T-helper 2 cell treated with Interferon-gamma antibody and Interleukin-4, amounts not matched to agents 100 ng/mL and 5 ng/mL, for 36 hours (primary cell): ENCODE measurements around the gene DRD3. TPM values are rescaled to one million over a fixed set of nuclear protein-coding genes. Genes with fewer than 3 reads are reported as not detected.

ENCODE experiments used
- intact Hi-C: fragments of 100-400 bp; cut with micrococcal nuclease; formaldehyde crosslinking; loops from one replicate; pipeline ENCODE4 v1.15.1; 2023
- total RNA-seq: library from RNA; stranded (reverse); gene quantifications from 2 replicates; pipeline ENCODE4 v1.2.3, GENCODE V29; 2022

DRD3 gene
- total RNA-seq, 1 donor from 2014 or later: not detected

DNA sequence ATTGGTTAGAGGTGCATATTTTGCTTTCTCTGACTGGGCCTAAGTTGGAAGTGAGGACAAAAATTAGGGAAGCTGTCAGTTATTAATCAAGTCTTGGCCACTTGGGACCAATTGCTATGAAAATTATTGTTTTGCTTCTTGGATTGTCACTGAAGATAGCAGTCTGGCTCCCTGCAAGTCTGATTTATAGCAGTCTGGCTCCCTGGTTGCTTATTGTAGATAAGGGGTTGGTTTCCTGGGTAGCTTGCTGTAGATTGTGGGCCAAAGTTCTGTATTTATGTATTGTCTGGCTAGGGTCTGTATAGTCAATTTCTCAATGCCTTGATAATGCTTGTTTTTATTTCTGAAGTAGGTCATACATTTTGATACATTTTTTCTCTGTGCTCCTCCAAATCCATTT, 13.3 kb upstream of the DRD3 start:
- intact Hi-C loops: no loop called here

DNA sequence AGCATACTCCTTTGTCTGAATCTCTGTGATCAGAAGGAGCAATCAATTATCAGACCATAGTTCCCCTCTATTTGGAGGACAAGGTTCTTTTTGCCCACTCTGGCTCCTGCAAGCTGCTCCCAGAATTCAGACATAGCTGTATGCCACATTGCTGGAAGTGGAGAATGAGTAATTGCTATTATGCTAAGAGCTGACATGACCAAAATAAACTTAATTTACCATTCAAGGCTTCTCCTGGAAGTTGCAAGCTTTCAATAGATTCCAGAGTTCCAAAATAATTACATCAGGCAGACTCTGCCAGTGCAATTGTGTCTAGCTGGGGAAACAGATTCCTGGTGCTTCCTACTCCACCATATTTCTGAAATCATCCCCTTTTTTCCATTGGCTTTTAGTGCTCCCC, 7.6 kb upstream of the DRD3 start:
- intact Hi-C loops: no loop called here

- intact Hi-C loops: no loop called here
These were observed 723 bp upstream of the DRD3 start for GRCh38 chr3:114179575-114179974.

DNA sequence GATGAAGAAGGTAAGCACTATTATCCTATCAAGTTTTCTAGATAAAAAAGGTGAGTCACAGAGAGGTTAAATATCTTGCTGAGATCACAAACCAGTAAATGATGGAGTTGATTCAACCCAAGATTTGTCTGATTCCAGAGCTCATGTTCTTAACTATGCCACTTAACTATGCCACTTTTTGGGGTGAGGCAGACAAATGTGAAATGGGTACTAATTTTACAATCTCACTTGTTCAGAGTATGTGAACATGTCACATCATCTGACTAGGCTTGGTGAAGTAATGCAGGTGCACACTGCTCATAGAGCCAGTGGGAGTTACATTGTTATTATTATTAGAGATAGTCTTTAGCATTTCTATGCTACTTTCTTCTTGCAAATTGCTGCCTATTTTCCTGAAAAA, 2.0 kb downstream of the DRD3 start:
- intact Hi-C loops: no loop called here

GRCh38 chr3:114176487-114176886, 2.4 kb downstream of the DRD3 start:
- intact Hi-C loops: no loop called here

DNA sequence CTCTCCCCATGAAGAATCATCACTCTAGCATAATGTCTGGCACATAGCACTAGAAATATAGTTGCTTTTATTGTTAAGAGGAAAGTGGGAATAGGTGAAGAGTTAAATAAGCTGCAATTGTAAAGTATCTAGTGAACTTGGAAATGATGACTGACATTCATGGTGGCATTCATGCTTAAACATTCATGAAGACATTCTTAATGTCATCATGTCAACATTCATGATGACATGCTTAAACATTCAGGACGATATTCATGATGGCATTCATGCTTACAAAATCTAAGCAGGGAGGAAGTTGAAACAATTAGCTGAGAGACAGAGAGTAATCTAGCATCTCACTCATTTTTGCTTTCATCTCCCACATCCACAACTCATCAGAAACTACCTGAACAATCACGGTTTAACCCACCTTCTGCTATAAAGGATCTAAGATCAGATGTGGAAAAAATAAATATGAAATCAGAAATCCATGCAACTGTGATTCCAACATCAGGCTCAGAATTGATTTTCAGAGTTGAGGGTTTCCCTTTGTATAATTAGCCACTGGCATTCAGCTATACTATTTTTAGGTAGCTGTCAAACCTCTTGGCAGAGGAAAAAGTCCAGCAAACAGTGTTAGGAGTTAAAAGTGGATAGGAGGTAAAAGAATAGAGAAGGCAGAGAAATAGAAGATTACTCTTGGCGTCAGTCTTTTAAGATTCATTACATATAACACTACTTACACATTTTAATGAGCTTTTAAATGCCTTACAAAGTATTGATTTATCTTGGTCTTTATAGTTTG, 3.5 kb downstream of the DRD3 start:
- intact Hi-C loops: no loop called here

- intact Hi-C loops: no loop called here
These were observed 7.2 kb downstream of the DRD3 start for GRCh38 chr3:114171677-114172076.

GRCh38 chr3:114168150-114168549, 10.7 kb downstream of the DRD3 start:
- intact Hi-C loops: no loop called here

- intact Hi-C loops: loop anchor here (10.0 kb wide), 1 partner anchor 323 kb away; the partner anchor contains the start of gene GRAMD1C
These were observed 21.5 kb downstream of the DRD3 start for GRCh38 chr3:114157321-114157720.

- intact Hi-C loops: loop anchor here (10.0 kb wide), 1 partner anchor 321 kb away; the partner anchor contains the start of gene GRAMD1C
These were observed 23.5 kb downstream of the DRD3 start for GRCh38 chr3:114155370-114155821.

- intact Hi-C loops: loop anchor here (5.0 to 10.0 kb wide), 2 partner anchors 320 to 407 kb away; partner anchors contain the start of genes ATP6V1A, GRAMD1C and NAA50
These were observed 24.5 kb downstream of the DRD3 start for GRCh38 chr3:114154321-114154821.

GRCh38 chr3:114152519-114153151, 26.2 kb downstream of the DRD3 start:
- intact Hi-C loops: loop anchor here (1.0 to 10.0 kb wide), 6 partner anchors 62 to 405 kb away; partner anchors contain the start of genes ATP6V1A, GRAMD1C and NAA50

GRCh38 chr3:114151091-114151490, 27.8 kb downstream of the DRD3 start:
- intact Hi-C loops: loop anchor here (5.0 to 10.0 kb wide), 2 partner anchors 316 to 404 kb away; partner anchors contain the start of genes ATP6V1A, GRAMD1C and NAA50

DNA sequence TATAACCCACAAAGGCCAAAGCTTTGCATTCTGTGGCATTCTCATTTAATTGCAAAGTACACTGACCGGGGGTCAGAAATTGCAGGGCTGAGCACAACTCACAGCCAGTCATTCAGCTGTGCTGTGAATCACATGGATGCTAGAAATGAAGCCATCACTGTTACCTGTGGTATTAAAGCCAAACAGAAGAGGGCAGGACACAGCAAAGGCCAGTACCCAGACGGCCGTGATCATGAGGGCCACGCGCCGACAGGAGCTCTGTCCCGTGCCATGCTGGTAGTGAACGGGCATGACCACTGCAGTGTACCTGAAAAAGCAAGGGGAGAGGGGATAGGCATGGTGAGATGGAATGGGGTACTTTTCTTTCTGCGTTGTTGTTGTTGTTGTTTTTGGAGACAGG, 31.6 kb downstream of the DRD3 start:
- intact Hi-C loops: no loop called here

DNA sequence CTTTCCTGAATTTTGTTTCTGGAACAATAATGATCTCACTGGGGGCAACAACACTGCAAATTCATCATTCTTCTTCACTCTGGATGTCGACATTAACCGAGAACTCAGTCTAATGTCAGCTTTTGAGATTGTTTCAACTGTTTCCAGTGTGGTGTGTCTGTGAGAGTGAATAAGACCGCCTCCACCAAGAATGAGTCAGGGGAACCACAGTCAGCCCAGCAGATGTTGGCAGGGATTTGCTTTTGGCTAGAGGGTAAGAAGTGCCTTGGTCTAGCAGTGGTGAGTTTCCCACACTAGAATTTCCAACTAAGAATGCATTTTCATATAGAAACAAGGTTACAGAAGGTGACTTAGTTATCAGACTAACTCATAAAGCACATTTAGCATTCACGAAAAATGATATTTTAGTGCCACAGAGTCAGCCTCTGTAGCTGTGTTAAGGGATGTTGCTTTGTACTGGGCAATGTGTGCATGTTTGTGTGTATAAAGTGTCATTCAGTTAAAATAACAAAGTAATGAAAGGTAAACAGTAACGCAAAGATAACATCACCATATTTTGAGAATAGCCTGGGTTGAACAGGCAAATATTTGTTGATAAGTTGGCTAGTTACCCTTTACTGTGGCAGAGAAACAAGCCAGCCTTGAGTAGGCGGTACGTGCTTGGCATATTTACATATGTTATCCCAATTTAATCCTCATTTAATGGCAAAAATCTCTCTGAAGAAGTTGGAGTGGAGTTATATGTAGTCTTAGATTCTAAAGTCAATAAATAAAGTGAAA, 33.8 kb downstream of the DRD3 start:
- intact Hi-C loops: no loop called here

DNA sequence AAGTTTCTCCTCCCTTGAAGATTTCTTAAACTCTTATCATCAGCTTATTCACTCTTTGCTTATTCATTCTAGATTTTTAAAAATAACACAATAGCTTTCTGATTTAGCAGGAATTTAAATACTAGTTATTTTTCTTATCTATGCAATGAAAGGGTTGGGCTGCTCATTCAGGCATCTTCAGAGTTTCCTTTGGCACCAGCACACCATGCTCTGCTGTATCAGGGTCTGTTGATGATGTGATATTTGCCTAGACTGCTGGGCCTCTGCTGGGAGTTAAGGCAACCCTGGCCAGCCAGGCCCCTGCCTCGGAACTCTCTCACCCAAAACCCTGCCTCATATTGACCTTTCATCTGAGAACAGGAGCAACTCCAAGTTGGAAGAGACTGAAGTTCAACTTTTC, 35.0 kb downstream of the DRD3 start:
- intact Hi-C loops: no loop called here

DNA sequence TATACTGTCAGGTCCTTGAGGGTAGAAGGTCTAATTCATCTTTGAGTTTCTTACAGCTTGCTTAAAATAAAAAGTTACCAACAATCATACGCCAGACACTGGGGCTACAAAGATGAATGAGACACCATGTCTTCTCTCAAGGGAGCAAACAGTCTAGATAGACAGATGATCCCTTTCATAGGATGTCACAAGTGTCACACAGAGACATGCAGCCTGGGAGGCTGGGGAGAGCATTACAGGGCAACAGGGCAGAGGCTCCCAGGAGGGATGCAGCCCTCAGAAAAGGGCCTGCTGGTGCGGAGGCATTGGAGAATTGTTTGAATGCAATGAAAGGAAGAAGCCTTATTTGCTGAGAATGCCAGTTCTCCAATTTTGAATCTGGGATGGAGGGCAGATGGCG, 39.0 kb downstream of the DRD3 start:
- intact Hi-C loops: no loop called here

GRCh38 chr3:114133947-114134346, 44.9 kb downstream of the DRD3 start:
- intact Hi-C loops: no loop called here

GRCh38 chr3:114132500-114132899, 46.4 kb downstream of the DRD3 start:
- intact Hi-C loops: no loop called here

- intact Hi-C loops: no loop called here
These were observed 50.0 kb downstream of the DRD3 start for GRCh38 chr3:114128826-114129225.

GRCh38 chr3:114128231-114128630, 50.6 kb downstream of the DRD3 start:
- intact Hi-C loops: no loop called here
